GM19328 (cell line): ENCODE measurements around the gene FBXO31.

Source experiments
- ATAC-seq: cut with Tn5 transposase; IDR thresholded peaks from one replicate; pipeline ENCODE4 v1.9.1; 2021; ENCODE audit warnings: mild to moderate bottlenecking, moderate library complexity; ENCODE audit not compliant: unreplicated experiment

FBXO31 gene

DNA sequence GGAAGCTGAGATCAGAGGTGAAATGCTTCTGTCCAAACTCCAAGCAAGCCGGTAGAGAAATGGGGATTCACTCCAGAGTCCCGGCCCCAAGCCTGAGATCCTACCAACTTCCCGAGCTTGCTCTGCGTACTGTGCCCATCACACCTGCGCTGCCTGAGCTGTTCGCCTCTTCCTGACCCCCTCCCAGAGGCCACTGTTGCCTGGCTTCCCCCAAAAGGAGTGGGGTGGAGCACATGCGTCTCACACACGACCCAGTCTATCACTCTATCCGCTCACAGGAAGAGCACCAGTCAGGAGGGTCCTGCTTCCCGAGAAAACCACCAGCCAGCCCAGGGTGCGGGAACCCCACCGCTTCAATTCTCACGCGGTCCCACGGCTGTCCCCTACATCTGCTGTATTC is 52.9 kb downstream of the FBXO31 start:
- no peak for ATAC-seq

DNA sequence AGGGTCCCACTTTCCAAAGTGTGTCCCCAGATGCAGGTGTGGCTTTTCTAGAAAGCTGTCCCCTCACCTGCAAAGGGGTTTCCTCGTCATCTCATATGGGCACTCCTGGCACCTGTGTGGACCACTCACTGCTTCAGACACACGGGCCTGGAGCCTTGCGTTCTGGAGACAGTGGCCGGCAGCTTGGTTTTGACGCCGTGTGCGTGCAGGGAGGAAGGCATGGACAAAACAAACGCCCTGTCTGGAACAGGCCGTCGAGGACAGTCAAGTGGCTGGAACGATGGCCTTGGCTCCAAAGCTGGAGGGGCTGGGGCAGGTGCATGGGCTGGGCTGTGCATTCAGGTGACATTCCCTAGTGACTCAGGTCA is 53.3 kb downstream of the FBXO31 start:
- no peak for ATAC-seq

DNA sequence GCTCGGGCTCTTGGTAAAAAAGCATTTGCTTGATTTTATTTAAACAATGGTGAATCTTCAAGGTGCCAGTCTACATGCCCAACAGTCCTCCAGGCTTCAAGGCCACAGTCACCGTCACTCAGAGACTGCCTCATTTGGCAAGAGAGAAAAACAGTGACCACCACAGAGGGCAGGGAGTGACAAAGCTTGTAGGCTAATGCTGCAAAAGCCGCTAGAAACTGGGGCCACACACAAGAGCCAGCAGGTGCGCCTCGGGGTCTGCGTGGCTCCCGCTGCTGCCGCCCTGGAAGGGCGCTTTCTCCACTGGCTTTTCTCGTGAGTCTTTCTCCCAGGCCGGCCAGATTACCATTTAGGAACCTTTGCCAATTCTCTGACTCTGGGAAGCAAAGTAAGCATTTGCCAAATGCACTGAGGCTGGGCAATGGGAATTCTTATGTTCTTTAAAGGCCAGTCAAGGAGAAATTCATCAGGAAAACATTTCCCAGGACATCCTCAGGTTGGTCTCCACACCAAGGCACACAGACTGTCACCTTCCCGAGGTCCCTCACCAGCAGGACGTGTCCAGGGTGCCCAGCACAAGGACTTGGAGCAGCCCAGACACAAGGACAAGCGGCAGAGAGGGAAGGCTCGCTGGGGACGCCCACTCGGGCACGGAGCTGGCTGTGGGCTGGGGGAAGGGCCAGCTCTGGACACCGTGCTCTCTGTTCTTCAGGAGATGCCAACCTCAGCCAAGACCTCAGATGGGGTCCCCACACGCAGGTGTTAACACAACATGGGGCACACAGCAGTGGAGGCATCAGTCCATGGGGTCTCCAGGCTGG is 53.9 kb downstream of the FBXO31 start:
- ATAC-seq, result no peak

- ATAC-seq, result no peak
Observed at GRCh38 chr16:87328846-87329245, 54.7 kb downstream of the FBXO31 start.

DNA sequence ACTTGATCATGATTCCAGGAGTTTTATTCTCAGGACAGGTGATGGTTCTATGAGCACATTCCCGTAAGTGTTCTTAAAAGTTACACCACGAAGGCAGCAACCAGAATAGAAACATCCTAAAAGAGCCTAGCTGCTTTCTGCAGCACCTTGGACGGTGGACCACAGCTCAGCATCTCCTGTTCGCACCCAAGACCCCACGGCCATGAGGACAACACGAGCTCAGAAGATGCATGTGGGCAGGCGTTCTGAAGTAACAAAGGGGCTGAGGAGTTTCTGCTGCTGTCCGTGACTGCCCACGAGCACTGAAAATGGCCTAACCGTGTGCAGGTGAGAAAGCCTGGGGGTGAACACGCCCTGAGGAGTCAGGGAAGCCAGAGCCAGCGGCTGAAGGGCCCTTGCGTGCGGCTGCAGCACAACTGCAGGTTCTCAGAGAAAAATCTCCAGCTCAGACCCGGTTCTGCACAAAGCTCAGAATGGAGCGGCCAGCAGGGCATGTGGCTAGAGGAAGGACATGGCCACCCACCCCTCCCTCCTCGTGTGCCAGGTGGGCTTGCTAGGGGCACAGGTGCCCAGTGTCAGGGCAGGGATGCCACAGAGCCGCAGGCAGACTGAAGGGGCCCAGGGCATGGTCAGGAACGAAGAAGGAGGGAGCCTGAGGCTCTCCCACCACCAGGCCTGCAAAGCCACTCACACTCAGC is 55.6 kb downstream of the FBXO31 start:
- ATAC-seq, result no peak

- no peak for ATAC-seq
Observed at GRCh38 chr16:87326151-87326571, 57.4 kb downstream of the FBXO31 start.

DNA sequence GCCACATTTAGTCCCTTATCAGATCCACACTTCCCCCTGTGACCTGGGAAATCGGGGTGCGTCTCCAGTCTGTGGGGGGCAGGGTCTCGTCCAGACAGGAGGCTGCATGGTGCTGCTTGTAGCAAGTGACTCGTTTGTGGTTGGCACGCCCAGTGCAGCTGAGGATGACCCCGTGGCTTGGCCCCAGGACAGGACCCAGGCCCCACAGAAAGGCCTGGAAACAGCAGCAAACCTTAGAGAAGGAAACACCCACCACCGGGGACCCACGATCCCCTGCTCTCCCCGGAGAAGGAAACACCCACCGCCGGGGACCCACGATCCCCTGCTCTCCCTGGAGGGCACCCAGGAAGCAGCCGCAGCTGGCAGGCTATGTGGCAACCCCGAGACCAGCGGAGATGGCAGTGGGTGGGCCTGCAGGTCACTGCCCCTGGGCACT is 58.1 kb downstream of the FBXO31 start:
- ATAC-seq, result no peak

DNA sequence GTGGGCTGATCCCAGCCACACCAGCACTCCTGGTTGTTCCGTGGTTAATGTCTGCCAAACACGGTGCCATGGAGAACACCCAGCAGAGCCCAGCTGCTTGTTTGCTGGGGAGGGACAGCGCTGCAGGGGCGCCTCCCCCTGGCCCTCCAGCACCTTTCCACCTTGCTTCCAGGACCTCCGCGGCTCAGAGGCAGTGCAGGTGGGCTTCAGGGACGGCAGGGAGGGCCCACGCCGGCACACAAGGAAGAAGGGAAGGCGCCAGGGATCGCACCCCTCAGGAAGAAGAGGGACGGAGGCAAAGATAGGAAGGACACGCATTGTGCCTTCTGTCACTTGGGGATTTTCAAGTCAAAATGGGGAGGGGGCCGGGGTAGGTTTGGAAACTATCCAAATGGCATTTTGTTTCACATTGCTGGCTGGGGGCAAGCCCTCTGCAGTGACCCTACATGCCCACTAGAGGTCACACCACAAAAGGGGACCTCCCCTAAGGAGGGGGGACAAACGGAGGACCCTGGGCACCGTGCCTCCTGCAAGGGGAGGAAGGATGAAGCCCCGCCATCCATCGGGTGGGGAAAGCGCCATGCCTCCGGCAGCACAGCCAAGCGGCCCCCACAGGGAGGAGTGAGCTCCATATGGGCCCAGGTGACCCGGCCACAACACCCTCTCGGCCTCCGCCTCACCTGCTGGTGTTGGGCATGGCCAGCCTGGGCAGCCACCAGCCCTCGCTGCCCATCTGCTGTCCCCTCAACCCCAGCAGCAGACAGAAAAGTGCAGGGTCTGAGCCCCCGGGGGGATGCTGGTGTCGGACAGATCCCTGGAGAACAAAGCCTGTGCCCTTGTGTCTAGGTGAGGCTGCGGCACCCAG is 58.9 kb downstream of the FBXO31 start:
- no peak for ATAC-seq

GRCh38 chr16:87323727-87324410 is 59.7 kb downstream of the FBXO31 start:
- ATAC-seq, result no peak

DNA sequence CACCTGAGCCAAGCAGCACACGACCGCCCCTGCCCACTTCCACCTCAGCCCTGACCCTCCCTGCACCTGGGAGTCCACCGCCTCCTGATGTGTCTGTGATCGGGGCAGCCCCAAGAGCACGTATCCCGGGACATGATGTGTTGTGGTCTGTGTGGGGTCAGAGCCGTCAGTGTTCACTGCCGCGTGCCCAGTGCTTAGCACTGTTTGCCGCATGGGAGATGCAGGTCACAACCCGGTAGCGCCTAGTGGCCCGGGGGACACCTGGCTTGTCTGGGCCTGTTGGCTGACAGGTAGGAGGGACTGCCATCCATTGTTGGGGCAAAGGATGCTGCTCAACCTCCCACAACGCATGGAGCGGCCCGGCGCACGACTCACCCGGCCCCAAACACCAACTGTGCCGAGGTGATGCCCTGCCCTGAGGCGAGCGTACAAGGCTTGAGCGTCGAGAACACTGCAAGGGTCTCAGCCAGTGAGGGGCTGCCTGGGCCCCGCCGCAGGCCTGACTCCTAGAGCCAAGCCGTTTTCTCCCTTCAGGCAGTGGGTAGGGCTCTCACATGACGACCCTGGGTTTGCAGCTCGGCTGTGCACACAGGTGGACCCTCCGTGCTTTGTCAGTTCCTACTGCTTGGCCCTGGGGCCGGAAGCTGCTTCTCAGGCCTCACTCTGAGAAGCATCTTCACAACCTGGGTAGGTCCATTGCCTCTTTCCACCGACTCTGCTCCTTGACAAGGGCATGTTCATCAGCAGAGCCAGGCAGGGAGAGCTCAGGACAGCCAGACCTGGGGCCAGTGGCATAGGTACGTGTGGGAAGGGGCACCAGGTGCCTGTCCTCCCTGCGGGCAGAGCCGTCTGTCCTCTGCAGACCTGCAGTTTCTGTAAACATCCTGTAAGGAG is 60.5 kb downstream of the FBXO31 start:
- no peak for ATAC-seq

DNA sequence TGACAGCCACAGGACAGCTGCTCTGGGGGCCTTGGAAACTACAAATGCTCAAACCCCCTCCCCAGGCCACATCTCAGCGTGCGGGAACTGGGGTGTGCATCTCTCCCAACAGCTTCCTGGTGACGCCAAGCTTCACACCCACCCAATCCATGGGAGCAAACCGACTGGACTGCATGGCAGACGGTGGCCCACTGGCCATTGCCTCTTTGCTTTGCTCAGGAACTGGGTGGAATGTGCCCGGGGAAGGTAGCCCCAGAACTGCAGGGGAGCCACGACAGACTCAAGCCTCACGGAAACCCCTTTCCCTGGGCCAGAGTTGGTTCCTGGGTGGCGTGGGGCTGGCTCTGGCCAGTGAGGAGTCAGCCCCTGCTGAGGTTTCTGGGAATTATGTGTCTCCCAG is 61.2 kb downstream of the FBXO31 start:
- no peak for ATAC-seq

GRCh38 chr16:87321336-87322107 is 62.1 kb downstream of the FBXO31 start:
- no peak for ATAC-seq

DNA sequence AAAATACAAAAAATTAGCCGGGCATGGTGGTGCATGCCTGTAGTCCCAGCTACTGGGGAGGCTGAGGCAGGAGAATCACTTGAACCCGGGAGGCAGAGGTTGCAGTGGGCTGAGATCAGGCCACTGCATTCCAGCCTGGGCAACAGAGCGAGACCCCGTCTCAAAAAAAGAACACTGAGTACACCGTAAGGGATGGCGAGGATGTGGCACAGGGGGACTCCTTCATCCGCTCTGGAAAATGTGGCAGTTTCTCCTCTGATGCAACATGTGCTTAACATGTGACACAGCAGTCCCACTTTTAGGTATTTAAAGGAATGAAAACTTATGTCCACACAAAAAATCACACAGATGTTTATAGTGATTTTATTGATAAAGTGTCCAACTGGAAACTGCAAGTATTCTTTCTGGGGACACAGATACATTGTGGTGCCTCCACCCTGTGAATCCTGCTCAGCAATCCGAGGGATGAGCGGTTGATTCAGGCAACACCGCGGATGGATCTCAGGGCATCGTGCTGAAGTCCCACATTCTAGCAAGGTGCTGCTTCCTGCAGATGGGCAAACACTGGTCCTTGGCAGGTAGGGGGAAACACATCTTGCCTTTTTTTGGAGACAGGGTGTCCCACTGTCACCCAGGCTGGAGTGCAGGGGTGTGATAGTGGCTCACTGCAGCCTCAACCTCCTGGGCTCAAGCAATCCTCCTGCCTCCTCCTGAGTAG is 62.9 kb downstream of the FBXO31 start:
- no peak for ATAC-seq

DNA sequence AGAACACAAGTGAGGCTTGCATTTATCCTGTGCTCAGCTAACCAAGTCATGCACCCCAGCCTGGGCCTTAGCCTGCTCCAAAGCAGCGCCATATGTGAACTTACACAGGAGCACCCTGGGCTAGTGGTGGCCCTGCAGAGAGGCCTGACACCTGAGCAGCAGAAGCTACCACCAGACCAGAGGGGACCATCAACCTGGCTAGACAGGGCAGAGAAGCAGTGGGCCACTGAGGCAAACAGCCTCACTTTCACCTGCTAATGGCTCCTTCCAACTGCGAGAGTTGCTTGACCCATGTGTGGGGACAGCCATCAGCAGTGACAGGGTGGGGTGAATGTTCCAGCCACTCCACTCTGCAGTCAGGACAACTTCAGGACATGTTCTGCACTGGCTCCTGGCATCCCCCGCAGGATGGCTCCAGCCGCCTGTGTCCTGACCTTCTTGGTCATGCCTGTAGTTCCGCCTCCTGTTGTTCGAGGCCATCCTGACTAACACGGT is 63.5 kb downstream of the FBXO31 start:
- no peak for ATAC-seq

DNA sequence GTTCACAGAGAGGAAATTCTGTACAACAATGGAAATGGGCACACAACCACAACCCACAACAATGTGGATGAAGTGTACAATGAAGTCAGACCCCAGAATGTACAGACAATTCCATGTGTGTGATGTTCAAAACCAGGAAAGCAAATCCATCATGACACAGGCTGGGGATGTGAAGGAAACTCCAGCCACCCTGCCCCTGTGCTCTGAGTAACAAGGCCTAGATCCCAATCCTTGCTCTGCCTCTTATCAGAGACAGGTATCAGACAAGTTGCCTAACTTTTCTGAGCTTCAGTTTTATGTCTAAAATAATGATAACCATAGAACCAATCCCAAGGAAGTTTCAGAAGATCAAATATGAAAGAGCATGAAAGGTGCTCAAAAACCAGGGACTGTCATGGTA is 64.6 kb downstream of the FBXO31 start:
- no peak for ATAC-seq

GRCh38 chr16:87317750-87318644 is 65.6 kb downstream of the FBXO31 start:
- no peak for ATAC-seq
